A549 (cell line): ENCODE results near the gene SEC14L6. TPM values are rescaled to one million over a fixed set of nuclear protein-coding genes. Genes with fewer than 3 reads are reported as not detected.

ENCODE experiments used
- ATAC-seq, 2 experiments: fragments of 200-7000 bp in 1 of 2; fragments of >200 bp in 1 of 2; cut with Nextera tagmentation in 1 of 2; cut with Tn5 transposase in 1 of 2; 3 replicates each; pipeline versions ENCODE4 v1.8.0 to v1.9.1; 2018 to 2020; ENCODE audit warnings: mild to moderate bottlenecking in 1 of 2, moderate library complexity in 1 of 2
- CTCF ChIA-PET: fragments of 300-600 bp; sonication (Branson Sonifier 250); formaldehyde crosslinking; extraction: SDS; loops from one replicate; lab custom pipeline; 2021; ENCODE audit warnings: antibody characterized with exemption, inconsistent platforms; lab: Yijun Ruan, JAX
- POLR2A ChIA-PET: fragments of 350-600 bp; formaldehyde crosslinking; extraction: SDS; loops from one replicate; lab custom pipeline; 2021; ENCODE audit warnings: antibody characterized with exemption, inconsistent platforms; lab: Yijun Ruan, JAX
- DNase-seq, 2 experiments: peaks; one replicate each; pipeline versions ENCODE4 v3.0.0 to v3.0.0-alpha.2; 2011 to 2016; ENCODE audit warnings: low read depth in 1 of 2, low spot score in 1 of 2
- FAIRE-seq: peaks from 2 replicates; lab custom pipeline; 2011; peaks lifted over from hg19 to GRCh38; lab: Jason Lieb, UNC
- H3K27ac ChIP-seq, 2 experiments: fragments of >200 bp; sonication (Bioruptor Twin); formaldehyde crosslinking; 3 replicates each; pipeline ENCODE4 v1.5.1; 2016 to 2017
- H3K4me1 ChIP-seq: fragments of >200 bp; sonication (Bioruptor Twin); formaldehyde crosslinking; 3 replicates; pipeline ENCODE4 v1.6.1; 2016
- H3K4me2 ChIP-seq: fragments of >200 bp; sonication (Bioruptor Twin); formaldehyde crosslinking; 3 replicates; pipeline ENCODE4 v1.6.1; 2016
- H3K4me3 ChIP-seq: fragments of >200 bp; sonication (Bioruptor Twin); formaldehyde crosslinking; 3 replicates; pipeline ENCODE4 v1.5.1; 2016
- H3K9me3 ChIP-seq: fragments of >200 bp; sonication (Bioruptor Twin); formaldehyde crosslinking; 3 replicates; pipeline ENCODE4 v1.6.1; 2016
- ATOH8 ChIP-seq: fragments of 250-450 bp; sonication (Bioruptor Pico); IDR thresholded peaks from 2 replicates; pipeline ENCODE4 v1.5.0; 2020; ENCODE audit warnings: low read depth, mild to moderate bottlenecking, moderate library complexity
- BCL3 ChIP-seq: fragments of >200 bp; sonication (Bioruptor Twin); formaldehyde crosslinking; IDR thresholded peaks from 3 replicates; pipeline ENCODE4 v1.6.1; 2016
- BHLHE40 ChIP-seq: IDR thresholded peaks from 2 replicates; pipeline ENCODE4 v1.6.1; 2012; ENCODE audit warnings: low read depth, low read length, inconsistent platforms
- CBX2 ChIP-seq: fragments of 200-600 bp; sonication (generic); IDR thresholded peaks from 2 replicates; pipeline ENCODE4 v1.6.1; 2016; ENCODE audit warnings: low read depth, mild to moderate bottlenecking, borderline replicate concordance
- CBX8 ChIP-seq: fragments of 200-600 bp; sonication (generic); IDR thresholded peaks from 2 replicates; pipeline ENCODE4 v1.6.1; 2016
- CEBPB ChIP-seq, 2 experiments: fragments of >200 bp in 1 of 2; sonication (Bioruptor Twin) in 1 of 2; formaldehyde crosslinking in 1 of 2; IDR thresholded peaks; 2 replicates each; pipeline ENCODE4 v1.6.1; 2012 to 2016
- CHD4 ChIP-seq: fragments of 200-600 bp; sonication (generic); IDR thresholded peaks from 2 replicates; pipeline ENCODE4 v1.6.1; 2016; ENCODE audit warnings: antibody characterized with exemption, mild to moderate bottlenecking, borderline replicate concordance
- CTCF ChIP-seq: fragments of >200 bp; sonication (Bioruptor Twin); formaldehyde crosslinking; IDR thresholded peaks from 3 replicates; pipeline ENCODE4 v1.5.1; 2016
- EHF ChIP-seq: fragments of 250-450 bp; sonication (Bioruptor Pico); IDR thresholded peaks from 2 replicates; pipeline ENCODE4 v1.5.0; 2020; ENCODE audit warnings: mild to moderate bottlenecking
- FOSL2 ChIP-seq, 2 experiments: fragments of 450-650 bp in 1 of 2; fragments of >200 bp in 1 of 2; sonication (Bioruptor Twin) in 1 of 2; formaldehyde crosslinking; IDR thresholded peaks; 2 replicates each; pipeline versions ENCODE4 v1.5.0 to v1.6.1; 2016 to 2020; ENCODE audit warnings: mild to moderate bottlenecking in 1 of 2, moderate library complexity in 1 of 2
- FOXS1 ChIP-seq: fragments of 250-450 bp; sonication (Bioruptor Pico); IDR thresholded peaks from 2 replicates; pipeline ENCODE4 v1.5.0; 2020; ENCODE audit warnings: mild to moderate bottlenecking, moderate library complexity
- MAFK ChIP-seq: fragments of 450-650 bp; IDR thresholded peaks from 2 replicates; pipeline ENCODE4 v1.6.1; 2014; ENCODE audit not compliant: partially characterized antibody
- MAZ ChIP-seq: fragments of 150-350 bp; IDR thresholded peaks from 2 replicates; pipeline ENCODE4 v1.6.1; 2014; ENCODE audit warnings: antibody characterized with exemption, low read depth, low read length, borderline replicate concordance
- NPAS2 ChIP-seq: fragments of 250-450 bp; sonication (Bioruptor Pico); IDR thresholded peaks from 2 replicates; pipeline ENCODE4 v1.8.0; 2022; ENCODE audit warnings: mild to moderate bottlenecking, moderate library complexity, borderline replicate concordance
- RFX5 ChIP-seq: fragments of 450-650 bp; IDR thresholded peaks from 2 replicates; pipeline ENCODE4 v1.7.1; 2014; ENCODE audit warnings: antibody characterized with exemption, mild to moderate bottlenecking, moderate library complexity
- SMC3 ChIP-seq: fragments of >200 bp; sonication (Bioruptor Twin); formaldehyde crosslinking; IDR thresholded peaks from 3 replicates; pipeline ENCODE4 v1.6.1; 2018; ENCODE audit warnings: inconsistent platforms
- WGBS: methylation state at CpG from one replicate; pipeline ENCODE4 v1.1.6; 2017; ENCODE audit errors: missing lambda C conversion rate; 5-methylcytosine and 5-hydroxymethylcytosine counted together
- polyA plus RNA-seq, 4 experiments: library from polyadenylated mRNA; depleted of rRNA in 3 of 4; stranded (reverse); fragments of >200 nt; fragmentation: RNase III in 1 of 4; extraction: RNeasy Plus Mini Kit Qiagen cat#74134 plus additional on column Dnase treatment in 1 of 4; gene quantifications; 2 replicates in 3 of 4; 3 replicates in 1 of 4; pipeline ENCODE4 v1.2.3, GENCODE V29; 2011 to 2017
- TF ChIP-seq, protein P1 (sequence below): fragments of 250-450 bp; sonication (Bioruptor Pico); IDR thresholded peaks from 2 replicates; pipeline ENCODE4 v1.5.0; 2021; ENCODE audit warnings: mild to moderate bottlenecking, moderate library complexity, borderline replicate concordance
- TF ChIP-seq, protein P2 (sequence below): IDR thresholded peaks from 2 replicates; pipeline ENCODE4 v1.6.1; 2012
- TF ChIP-seq, protein P3 (sequence below): fragments of 200-600 bp; sonication (generic); IDR thresholded peaks from 2 replicates; pipeline ENCODE4 v1.6.1; 2016; ENCODE audit warnings: antibody characterized with exemption, mild to moderate bottlenecking, moderate library complexity
- TF ChIP-seq, protein P4 (sequence below): fragments of >200 bp; sonication (Bioruptor Twin); formaldehyde crosslinking; IDR thresholded peaks from 2 replicates; pipeline ENCODE4 v1.6.1; 2016

SEC14L6 gene
- polyA plus RNA-seq, 2 of the 4 experiments (the other 2 are of a cell fraction), result not detected

DNA sequence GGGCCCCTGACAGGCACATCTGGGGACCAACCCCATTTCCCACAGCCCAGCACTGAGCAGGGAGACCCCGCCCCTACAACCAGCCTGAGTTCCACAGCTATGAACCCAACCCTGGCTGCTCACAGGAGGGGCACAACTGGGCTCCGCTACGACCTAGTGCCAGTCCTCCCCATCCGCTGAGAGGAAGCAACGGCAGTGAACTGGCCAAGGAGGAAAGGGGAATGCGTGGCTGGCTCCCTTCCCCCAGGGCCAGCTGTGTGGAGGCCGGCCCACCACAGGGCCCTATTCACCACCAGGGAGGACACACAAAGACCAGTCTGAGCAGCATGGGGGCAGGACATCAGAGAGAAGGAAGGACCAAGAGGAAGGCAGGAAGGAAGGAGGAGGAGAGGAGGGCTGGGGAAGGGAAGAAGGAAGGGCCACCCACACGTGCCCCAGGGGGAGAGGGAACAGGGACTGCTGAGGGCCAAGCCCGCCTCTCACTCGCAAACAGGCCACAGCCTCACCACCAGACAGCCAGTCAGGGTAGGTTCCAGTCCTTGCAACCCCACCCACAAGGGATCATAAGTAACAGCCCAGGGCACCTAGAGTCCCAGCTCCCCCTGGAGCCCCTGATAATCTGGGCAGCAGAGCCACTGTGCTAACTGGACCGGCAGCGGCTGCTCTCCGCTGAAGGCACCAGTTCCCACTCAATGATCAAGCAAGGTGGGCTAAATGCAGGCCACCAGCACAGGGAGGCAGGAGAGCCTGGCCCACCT is 36.4 kb upstream of the SEC14L6 start:
- H3K4me2 ChIP-seq, result no peak overlapping the region
- CTCF ChIA-PET, result interaction anchor here (0.9 kb wide), 1 partner anchor 16 kb away, joined by 3 read pairs; no protein-coding TSS in a partner anchor
- 93% methylated on average over 9 of the region's 13 CpGs for WGBS
- no peak overlapping the region for H3K27ac ChIP-seq
- POLR2A ChIA-PET, result no interaction called here
- H3K4me1 ChIP-seq, result no peaks in the 10 kb centered on the region
- TF ChIP-seq RFX5 (no peak), EHF (CRISPR knock-in tag) (no peak), NPAS2 (CRISPR knock-in tag) (no peak), BHLHE40 (no peak), FOXS1 (CRISPR knock-in tag) (no peak), CTCF (no peak), CHD4 (no peak), BCL3 (no peak), CBX2 (no peak)
- TF ChIP-seq, protein P1, sequence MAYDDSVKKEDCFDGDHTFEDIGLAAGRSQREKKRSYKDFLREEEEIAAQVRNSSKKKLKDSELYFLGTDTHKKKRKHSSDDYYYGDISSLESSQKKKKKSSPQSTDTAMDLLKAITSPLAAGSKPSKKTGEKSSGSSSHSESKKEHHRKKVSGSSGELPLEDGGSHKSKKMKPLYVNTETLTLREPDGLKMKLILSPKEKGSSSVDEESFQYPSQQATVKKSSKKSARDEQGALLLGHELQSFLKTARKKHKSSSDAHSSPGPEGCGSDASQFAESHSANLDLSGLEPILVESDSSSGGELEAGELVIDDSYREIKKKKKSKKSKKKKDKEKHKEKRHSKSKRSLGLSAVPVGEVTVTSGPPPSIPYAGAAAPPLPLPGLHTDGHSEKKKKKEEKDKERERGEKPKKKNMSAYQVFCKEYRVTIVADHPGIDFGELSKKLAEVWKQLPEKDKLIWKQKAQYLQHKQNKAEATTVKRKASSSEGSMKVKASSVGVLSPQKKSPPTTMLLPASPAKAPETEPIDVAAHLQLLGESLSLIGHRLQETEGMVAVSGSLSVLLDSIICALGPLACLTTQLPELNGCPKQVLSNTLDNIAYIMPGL (CRISPR knock-in tag), result no peak
- TF ChIP-seq, protein P2, sequence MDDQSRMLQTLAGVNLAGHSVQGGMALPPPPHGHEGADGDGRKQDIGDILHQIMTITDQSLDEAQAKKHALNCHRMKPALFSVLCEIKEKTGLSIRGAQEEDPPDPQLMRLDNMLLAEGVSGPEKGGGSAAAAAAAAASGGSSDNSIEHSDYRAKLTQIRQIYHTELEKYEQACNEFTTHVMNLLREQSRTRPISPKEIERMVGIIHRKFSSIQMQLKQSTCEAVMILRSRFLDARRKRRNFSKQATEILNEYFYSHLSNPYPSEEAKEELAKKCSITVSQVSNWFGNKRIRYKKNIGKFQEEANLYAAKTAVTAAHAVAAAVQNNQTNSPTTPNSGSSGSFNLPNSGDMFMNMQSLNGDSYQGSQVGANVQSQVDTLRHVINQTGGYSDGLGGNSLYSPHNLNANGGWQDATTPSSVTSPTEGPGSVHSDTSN, result no peak
- H3K4me3 ChIP-seq, result no peak overlapping the region
- H3K9me3 ChIP-seq, result no peaks in the 10 kb centered on the region
- no peak for ATAC-seq
- no peak for DNase-seq
- no peak for FAIRE-seq

DNA sequence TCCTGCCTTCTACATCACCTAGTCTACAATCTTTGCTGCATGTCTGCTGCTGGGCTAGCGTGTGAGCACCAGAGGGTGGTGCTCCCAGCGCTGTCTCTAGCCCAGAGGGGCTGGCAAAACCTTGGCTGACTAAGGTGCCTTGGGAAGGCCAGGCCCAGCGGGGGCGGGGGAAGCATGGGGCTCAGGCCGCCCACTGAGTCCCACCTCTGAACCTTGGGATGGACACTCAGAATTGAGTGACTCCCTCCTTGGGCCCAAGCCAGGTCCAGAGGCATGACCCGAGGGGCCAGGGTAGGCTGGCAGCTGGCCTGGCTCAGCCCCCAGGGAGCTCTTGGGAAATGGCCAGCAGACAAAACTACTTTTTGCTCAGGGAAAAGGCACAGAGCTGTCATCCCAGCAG is 35.5 kb upstream of the SEC14L6 start:
- Histone ChIP-seq H3K4me1 (no peaks in the 10 kb centered on the region), H3K27ac (no peak overlapping the region), H3K9me3 (no peaks in the 10 kb centered on the region), H3K4me2 (no peak overlapping the region), H3K4me3 (no peak overlapping the region)
- ATAC-seq (no peak), FAIRE-seq (no peak), DNase-seq (no peak)
- 81% methylated on average over 3 of the region's 6 CpGs for WGBS
- TF ChIP-seq FOSL2 (IDR thresholded peaks at IDR 0.05) (no peak), FOSL2 (CRISPR knock-in tag; IDR thresholded peaks at IDR 0.05) (no peak), MAZ (no peak), SMC3 (no peak), CBX8 (no peak), ATOH8 (CRISPR knock-in tag) (no peak), EHF (CRISPR knock-in tag) (no peak), MAFK (no peak), CEBPB (IDR thresholded peaks at IDR 0.05) (no peak)
- TF ChIP-seq, protein P3, sequence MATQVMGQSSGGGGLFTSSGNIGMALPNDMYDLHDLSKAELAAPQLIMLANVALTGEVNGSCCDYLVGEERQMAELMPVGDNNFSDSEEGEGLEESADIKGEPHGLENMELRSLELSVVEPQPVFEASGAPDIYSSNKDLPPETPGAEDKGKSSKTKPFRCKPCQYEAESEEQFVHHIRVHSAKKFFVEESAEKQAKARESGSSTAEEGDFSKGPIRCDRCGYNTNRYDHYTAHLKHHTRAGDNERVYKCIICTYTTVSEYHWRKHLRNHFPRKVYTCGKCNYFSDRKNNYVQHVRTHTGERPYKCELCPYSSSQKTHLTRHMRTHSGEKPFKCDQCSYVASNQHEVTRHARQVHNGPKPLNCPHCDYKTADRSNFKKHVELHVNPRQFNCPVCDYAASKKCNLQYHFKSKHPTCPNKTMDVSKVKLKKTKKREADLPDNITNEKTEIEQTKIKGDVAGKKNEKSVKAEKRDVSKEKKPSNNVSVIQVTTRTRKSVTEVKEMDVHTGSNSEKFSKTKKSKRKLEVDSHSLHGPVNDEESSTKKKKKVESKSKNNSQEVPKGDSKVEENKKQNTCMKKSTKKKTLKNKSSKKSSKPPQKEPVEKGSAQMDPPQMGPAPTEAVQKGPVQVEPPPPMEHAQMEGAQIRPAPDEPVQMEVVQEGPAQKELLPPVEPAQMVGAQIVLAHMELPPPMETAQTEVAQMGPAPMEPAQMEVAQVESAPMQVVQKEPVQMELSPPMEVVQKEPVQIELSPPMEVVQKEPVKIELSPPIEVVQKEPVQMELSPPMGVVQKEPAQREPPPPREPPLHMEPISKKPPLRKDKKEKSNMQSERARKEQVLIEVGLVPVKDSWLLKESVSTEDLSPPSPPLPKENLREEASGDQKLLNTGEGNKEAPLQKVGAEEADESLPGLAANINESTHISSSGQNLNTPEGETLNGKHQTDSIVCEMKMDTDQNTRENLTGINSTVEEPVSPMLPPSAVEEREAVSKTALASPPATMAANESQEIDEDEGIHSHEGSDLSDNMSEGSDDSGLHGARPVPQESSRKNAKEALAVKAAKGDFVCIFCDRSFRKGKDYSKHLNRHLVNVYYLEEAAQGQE, result no peak
- TF ChIP-seq, protein P4, sequence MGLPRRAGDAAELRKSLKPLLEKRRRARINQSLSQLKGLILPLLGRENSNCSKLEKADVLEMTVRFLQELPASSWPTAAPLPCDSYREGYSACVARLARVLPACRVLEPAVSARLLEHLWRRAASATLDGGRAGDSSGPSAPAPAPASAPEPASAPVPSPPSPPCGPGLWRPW, result no peak
- TF ChIP-seq, protein P2, result no peak
- CTCF ChIA-PET, result interaction anchor here (1.0 kb wide), 1 partner anchor 51 kb away, joined by 3 read pairs; no protein-coding TSS in a partner anchor
- POLR2A ChIA-PET, result no interaction called here
